ENCODE measurements around the gene RNF5. TPM values are rescaled to one million over a fixed set of nuclear protein-coding genes. Genes with fewer than 3 reads are reported as not detected.

The RNF5 gene
- total RNA-seq, 1 donor: 43.5 TPM

GRCh38 chr6:32214126-32214525 lies 35.9 kb downstream of the RNF5 start:
- TF ChIP-seq, protein P1, sequence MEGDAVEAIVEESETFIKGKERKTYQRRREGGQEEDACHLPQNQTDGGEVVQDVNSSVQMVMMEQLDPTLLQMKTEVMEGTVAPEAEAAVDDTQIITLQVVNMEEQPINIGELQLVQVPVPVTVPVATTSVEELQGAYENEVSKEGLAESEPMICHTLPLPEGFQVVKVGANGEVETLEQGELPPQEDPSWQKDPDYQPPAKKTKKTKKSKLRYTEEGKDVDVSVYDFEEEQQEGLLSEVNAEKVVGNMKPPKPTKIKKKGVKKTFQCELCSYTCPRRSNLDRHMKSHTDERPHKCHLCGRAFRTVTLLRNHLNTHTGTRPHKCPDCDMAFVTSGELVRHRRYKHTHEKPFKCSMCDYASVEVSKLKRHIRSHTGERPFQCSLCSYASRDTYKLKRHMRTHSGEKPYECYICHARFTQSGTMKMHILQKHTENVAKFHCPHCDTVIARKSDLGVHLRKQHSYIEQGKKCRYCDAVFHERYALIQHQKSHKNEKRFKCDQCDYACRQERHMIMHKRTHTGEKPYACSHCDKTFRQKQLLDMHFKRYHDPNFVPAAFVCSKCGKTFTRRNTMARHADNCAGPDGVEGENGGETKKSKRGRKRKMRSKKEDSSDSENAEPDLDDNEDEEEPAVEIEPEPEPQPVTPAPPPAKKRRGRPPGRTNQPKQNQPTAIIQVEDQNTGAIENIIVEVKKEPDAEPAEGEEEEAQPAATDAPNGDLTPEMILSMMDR (IDR thresholded peaks at IDR 0.05; ENCODE audit: insufficient read depth, low read length): no peak
- DNase-seq (ENCODE audit: low read depth): no peak

DNA sequence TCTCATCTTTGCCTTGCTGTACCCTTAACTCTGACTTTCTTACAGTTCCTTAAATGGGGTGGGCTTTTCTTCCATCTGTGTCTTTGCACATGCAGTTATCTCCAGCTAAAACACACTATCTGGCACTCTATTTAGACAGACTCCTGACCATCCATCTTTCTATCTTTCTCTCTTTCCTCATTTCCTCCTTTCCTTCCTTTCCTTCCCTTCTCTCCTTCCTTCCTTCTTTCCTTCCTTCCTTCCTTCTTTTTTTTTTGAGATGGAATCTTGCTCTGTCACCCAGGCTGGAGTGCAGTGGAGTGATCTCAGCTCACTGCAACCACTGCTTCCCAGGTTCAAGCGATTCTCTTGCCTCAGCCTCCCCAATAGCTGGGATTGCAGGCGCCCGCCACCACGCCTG lies 37.4 kb downstream of the RNF5 start:
- DNase-seq (ENCODE audit: low read depth): no peak
- TF ChIP-seq, protein P1 (IDR thresholded peaks at IDR 0.05; ENCODE audit: insufficient read depth, low read length): no peak
- no peak overlapping the region for H3K4me3 ChIP-seq (ENCODE audit: low read depth, low read length)

More at GRCh38 chr6:32214126-32214525, 35.9 kb downstream of the RNF5 start:
- H3K4me3 ChIP-seq (ENCODE audit: low read depth, low read length): no peak overlapping the region

- TF ChIP-seq, protein P1 (IDR thresholded peaks at IDR 0.05; ENCODE audit: insufficient read depth, low read length): no peak
- no peak for DNase-seq (ENCODE audit: low read depth)
- H3K4me3 ChIP-seq (ENCODE audit: low read depth, low read length): no peak overlapping the region
Measured at GRCh38 chr6:32216285-32216684, 38.1 kb downstream of the RNF5 start.

DNA sequence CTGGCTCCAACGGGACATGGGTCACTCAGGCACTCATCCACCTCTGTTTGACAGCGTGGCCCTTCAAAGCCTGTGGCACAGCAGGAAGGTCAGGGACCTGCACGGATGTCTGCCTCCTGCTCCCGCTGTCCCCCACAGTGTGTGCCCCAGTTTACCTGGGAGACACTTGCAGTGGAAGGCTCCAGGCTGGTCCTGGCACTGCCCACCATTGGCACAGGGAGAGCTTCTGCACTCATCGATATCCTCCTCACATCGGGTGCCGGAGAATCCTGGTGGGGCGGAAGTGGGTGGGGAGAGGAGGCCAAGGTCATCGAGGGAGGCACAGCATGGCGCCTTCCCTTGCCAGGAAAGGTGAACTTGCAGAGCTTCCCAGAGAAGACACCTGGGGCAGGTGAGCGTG lies 38.8 kb downstream of the RNF5 start:
- DNase-seq (ENCODE audit: low read depth): no peak
- TF ChIP-seq, protein P1 (IDR thresholded peaks at IDR 0.05; ENCODE audit: insufficient read depth, low read length): no peak
- H3K4me3 ChIP-seq (ENCODE audit: low read depth, low read length): no peak overlapping the region

GRCh38 chr6:32218167-32218566 lies 40.0 kb downstream of the RNF5 start:
- DNase-seq (ENCODE audit: low read depth): no peak
- H3K4me3 ChIP-seq (ENCODE audit: low read depth, low read length): no peak overlapping the region
- TF ChIP-seq, protein P1 (IDR thresholded peaks at IDR 0.05; ENCODE audit: insufficient read depth, low read length): no peak

DNA sequence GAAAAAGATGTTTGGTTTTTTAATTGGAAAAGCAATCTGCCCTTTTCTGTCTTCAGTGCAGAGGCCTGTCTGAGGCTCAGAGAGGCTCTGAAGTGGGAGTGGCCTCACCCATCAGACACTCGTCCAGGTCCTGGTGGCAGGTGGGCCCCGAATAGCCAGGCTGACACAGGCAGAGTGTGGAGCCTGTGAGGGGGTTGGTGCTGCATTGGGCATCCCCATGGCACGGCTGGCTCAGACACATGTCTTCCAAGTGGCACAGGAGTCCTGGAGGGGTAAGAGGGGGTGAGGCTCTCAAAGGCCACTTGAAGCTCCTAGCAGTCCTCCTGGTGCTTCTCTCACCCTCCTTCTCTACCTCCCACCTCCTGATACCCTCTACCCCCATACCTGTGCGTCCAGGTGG lies 41.8 kb downstream of the RNF5 start:
- no peak overlapping the region for H3K4me3 ChIP-seq (ENCODE audit: low read depth, low read length)
- no peak for DNase-seq (ENCODE audit: low read depth)
- TF ChIP-seq, protein P1 (IDR thresholded peaks at IDR 0.05; ENCODE audit: insufficient read depth, low read length): no peak

All from fibroblast of the aortic adventitia (primary cell).